GM19238 (cell line): ENCODE results near the gene STAMBP.

ENCODE experiments used
- DNase-seq: peaks from one replicate; pipeline ENCODE4 v3.0.0; 2011; ENCODE audit warnings: low spot score; ENCODE audit not compliant: insufficient read length

The STAMBP gene

DNA sequence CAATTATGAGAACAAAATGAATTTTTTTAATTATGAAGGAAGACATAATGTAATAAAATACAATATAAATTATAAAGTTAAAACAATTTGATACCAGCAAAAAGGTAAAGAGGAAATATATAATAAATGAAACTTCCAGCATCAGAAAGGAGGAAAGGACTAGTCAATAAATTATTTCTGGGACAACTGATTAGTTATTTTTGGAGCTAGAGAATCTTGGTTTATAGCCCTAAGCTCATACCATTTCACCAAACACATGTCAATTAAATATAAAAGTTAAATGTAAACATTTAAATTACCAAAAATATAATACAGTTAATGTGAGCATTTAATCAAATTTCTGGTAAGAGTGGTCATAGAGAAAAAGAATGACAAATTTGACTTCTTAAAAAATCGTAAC is 76.2 kb downstream of the STAMBP start:
- DNase-seq = no peak

DNA sequence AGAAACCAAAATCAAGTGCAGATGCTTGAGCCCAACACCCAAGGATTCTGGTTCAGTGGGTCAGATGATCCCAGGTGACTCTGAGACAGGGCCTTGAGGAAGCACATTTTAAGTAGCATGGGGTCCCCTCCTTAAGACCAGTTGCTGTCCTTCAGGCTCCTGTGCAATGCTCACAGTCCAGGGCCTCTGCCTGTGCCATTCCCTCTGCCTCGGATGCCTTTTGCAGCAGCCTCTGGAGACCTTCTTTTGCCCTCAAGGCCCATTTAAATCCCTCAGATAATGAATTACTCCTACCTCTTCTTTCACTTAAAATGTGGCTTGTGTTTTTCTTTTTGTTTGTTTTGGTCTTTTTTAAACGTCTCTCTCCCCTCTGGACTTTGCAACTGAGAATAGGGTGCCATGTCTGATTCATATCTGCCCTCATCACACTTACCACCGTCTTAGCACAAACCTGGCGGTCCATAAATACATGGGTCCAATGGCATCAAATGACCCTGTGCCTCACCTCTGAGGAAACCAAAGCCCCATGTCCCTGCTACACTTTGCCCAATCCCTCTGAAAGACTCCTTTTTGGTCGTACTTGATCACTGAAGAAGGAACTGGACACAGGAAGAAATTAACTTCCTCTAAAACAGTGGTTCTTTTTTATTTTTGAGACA is 78.2 kb downstream of the STAMBP start:
- no peak for DNase-seq

DNA sequence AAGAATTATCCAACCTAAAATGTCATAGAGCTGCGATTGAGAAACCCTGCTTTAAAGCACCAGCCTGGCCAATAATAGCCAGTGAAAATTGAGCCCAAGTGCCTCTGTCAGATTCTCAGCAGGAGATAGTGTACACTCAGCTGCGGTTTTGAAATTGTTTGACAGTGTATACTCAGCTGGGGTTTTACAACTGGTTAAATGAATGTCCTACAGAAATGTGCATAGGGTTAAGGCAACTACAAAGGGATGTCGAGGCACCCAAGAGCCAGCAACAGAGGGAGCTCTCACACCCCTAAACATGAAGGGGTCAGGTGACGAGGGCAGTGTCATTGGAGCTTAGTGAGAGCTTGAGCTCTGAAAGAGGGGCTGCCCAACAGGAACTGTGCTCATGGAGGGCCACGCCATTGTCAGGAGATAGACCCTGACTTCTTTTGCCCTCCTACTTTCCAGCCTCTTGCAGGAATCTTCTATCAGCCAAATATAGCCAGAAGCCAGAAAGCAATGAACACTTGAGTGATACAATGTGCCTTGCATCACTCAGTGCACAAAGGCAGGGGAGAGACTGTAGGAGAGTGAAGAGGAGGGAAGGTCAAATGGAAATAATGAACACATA is 79.2 kb downstream of the STAMBP start:
- no peak for DNase-seq

DNA sequence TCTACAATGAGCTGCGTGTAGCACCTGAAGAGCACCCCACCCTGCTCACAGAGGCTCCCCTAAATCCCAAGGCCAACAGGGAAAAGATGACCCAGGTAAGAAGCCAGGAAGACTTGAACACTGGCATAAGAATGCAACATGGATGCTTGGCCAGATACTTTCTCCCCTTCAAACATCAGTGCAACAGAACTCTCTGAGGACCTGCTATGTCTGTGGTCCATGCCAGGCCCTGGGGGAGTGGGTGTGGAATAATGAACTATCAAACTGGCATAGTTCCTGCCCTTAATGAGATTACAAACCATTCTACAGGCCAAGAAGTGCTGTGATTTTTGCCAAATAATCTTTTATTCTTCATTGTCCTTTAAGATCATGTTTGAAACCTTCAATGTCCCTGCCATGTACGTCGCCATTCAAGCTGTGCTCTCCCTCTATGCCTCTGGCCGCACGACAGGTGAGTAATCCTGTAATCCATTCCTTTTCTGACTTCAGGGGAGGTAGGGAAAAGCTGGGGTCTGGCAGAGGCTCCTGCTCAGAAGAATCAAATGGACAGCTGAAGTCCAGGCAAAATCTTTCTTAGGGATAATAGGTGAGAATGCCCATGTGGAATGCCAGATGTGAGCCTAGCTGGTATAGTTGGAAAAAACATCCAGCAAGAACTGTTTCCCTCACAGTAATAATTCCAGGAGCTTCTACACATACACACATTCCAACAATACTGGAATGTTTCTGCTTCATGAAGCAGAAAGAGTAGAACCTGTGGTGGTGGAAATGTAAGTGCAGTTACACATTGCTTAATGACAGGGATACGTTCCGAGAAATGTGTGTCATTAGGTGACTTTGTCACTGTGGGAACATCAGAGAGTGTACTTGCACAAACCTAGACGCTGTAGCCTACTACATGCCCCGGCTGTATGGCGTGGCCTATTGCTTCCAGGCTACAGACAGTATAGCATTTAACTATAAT is 80.2 kb downstream of the STAMBP start:
- no peak for DNase-seq

DNA sequence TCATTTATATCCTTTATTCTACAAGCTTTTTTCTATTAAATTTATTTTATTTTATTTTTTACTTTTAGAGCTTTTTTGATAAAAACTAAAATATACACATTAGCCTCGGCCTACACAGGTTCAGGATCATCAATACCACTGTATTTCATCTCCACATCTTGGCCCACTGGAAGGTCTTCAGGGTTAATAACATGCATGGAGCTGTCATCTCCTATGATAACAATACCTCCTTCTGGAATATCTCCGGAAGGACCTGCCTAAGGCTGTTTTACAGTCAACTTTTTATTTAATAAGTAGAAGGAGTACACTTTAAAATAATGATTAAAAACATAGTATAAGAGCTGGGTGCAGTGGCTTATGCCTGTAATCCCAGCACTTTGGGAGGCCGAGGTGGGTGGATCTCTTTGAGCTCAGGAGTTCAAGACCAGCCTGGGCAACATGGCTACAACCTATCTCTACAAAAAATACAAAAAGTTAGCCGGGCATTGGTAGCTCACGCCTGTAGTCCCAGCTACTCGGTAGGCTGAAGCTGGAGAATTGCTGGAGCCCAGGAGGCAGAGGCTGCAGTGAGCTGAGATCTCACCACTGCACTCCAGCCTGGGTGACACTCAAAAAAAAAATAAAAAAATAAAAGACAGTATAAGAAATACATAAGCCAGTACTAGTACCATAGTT is 82.2 kb downstream of the STAMBP start:
- no peak for DNase-seq

DNA sequence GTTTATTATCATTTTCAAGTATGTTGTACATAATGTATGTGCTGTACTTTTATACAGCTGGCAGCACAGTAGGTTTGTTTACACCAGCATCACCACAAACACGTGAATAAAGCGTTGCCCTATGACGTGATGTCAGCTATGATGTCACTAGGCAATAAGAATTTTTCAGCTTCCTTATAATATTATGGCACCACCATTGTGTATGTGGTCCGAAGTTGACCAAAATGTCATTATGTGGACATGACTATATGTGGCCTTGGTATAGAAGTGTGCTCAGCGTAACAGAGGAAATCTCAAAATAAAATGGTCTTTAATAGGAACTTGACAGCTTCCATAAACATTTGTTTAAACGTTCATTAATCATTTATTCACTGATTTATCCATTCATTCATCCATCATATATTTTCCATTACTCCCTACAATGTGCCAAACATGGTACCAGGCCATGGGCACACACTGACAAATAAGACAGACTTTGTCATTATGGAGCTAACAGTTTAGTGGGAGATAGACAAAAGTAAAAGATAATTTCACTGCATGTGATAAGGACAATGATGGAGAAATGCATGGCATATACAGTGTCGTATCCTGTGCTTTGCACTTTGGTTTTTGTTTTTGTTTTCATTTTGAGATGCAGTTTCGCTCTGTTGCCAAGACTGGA is 82.9 kb downstream of the STAMBP start:
- DNase-seq = no peak

DNA sequence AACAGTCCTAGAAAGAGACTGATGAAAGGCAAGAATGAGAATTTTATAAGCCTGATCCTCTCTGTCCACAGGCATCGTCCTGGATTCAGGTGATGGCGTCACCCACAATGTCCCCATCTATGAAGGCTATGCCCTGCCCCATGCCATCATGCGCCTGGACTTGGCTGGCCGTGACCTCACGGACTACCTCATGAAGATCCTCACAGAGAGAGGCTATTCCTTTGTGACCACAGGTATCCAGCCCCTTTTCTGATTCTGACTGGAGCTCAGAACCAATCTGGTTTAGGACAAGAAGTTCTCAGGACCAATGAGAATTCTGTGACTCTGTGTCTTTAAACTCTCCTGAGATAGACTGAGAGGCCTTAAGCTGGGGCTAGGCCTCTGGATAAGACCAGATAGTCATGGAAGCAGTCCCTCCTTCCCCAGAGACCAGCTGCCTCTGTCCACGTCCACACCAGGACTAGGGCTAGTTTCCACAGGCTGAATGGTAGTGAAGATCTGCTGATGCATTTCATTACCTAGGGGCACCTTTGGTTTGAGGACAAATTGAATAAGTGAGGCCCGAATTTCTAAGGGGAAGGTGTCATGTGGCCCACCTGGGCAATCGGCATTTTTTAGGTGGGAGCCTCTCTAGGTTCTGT is 84.8 kb downstream of the STAMBP start:
- DNase-seq = no peak

DNA sequence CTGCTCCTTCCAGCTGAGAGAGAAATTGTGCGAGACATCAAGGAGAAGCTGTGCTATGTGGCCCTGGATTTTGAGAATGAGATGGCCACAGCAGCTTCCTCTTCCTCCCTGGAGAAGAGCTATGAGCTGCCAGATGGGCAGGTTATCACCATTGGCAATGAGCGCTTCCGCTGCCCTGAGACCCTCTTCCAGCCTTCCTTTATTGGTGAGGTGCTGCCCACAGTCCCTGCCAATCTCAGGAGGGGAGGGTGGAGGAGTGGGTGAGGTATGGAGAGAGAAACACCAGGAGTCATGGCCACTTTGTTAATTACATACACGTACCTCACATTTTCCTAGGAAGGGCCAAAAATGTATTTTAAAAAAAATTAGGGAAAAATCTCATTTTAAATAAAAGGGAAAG is 85.9 kb downstream of the STAMBP start:
- DNase-seq = no peak

DNA sequence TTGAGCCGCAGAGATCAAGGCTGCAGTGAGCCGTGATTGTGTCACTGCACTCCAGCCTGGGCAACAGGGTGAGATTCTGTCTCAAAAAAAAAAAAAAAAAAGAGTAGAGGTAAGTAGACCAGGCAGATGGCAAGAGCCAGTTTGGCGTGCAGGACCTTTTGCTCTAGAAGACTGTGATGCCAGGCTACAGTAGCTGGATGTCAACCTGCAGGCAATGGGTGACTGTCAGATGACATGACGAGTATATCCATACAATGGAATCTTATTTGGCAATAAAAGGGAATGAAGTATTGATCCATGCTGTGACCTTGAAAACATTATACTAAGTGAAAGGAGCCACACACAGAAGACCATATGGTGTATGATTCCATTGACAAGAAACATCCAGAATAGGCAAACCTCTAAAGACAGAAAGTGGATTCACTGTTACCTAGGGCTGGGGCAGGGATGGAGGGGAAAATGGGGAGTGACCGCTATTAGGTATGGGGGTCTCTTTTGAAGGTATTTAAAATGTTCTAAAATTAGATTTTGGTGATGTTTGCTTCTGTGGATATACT is 86.8 kb downstream of the STAMBP start:
- DNase-seq = no peak

DNA sequence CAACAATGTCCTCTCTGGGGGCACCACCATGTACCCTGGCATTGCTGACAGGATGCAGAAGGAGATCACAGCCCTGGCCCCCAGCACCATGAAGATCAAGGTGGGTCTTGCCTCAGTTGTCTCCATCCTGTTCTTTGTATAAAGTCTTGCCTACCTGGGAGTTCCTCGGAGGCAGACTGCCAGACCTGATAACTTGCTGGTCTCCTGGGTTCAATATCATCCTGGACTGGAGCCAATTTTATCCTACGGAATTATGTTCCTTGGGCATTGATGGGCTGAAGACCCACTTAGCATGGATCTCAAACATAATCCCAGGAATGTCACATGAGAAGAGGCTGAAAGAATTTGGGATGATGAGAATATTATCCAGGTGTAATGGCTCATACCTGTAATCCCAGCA is 87.9 kb downstream of the STAMBP start:
- DNase-seq = no peak

DNA sequence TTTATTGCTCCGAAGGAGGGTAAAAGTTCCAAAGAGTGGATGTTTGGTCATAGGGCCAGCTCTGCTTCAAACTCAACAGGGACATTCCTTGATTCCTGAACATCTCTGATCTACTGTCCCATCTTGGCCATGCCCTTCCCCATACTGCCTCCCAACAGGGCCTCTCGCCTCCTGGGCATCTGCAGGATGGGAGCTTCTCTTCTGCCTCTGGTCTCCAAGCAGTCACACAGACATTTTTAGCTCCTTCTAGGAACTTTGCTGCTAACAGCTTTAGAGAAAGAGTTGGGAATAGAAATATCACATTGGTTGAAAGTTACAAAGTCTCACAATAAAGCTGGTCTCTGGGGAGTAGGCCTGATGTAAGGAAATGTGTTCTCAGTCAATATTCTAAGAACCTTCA is 88.5 kb downstream of the STAMBP start:
- DNase-seq = no peak

DNA sequence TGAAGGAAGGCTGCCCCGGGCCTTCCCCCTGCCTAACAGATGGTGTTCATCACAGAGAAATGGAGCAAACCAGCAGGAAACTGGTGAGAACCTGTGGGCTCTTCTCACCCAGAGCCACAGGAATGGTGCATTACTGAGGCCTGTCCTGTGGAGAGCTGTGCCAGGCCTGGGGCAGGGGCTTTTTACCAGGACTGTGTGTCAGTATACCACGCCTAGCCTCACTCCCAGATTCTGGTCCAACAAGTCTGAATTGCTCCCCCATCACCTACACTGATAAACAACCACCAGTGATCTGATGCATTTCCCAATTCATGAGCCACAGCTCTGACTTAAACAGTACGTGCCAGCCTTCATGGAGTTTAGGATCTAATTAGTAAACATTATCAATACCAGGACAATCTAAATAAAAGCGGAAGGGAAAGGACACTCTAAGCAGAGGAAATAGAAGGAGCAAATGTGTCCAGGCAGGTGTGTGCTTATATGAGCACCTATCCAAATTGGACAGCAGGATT is 89.0 kb downstream of the STAMBP start:
- no peak for DNase-seq

DNA sequence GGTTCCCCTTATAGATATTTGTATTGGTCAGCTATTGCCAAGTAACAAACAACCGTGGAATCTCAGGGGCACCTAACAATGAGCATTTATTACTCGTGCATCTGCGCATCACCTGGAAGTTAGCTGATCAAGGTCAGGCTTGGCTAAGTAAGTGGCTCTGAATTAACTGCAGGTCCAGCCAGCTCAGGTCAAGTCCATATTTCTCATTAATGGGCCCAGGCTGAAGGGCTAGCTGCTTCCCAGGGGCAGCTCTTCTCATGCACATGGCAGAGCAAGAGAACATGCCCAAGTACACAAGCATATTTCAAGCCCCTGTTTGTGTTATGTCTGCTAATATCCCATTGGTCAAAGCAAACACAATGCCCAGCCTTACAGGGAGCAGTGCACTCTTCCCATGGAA is 90.1 kb downstream of the STAMBP start:
- no peak for DNase-seq

DNA sequence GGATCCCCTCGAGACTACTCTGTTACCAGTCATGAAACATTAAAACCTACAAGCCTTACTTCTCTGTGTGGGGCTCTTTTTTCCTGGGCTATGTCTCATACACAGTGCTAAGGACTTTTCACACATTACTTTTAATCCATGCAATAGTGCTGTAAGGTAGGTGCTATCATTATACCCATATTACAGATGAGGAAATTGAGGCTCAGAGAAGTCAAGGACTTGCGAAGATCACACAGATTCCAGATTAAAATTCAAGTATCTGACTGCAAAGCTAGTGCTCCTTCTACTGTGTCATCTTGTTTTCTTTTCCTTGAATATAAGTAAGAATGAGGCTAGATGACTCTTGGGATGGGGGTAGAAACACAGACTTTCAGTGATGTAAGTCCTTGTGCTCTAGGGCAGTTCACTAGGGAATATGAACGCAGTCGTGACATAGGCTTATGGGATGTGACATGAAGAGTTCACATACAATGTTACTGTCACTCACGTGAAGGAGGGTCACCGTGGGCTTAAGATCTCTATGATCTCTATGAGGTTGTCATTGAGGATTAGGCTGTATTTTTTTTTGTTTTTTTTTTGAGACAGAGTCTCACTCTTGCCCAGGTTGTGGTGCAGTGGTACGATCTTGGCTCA is 91.0 kb downstream of the STAMBP start:
- DNase-seq = no peak

DNA sequence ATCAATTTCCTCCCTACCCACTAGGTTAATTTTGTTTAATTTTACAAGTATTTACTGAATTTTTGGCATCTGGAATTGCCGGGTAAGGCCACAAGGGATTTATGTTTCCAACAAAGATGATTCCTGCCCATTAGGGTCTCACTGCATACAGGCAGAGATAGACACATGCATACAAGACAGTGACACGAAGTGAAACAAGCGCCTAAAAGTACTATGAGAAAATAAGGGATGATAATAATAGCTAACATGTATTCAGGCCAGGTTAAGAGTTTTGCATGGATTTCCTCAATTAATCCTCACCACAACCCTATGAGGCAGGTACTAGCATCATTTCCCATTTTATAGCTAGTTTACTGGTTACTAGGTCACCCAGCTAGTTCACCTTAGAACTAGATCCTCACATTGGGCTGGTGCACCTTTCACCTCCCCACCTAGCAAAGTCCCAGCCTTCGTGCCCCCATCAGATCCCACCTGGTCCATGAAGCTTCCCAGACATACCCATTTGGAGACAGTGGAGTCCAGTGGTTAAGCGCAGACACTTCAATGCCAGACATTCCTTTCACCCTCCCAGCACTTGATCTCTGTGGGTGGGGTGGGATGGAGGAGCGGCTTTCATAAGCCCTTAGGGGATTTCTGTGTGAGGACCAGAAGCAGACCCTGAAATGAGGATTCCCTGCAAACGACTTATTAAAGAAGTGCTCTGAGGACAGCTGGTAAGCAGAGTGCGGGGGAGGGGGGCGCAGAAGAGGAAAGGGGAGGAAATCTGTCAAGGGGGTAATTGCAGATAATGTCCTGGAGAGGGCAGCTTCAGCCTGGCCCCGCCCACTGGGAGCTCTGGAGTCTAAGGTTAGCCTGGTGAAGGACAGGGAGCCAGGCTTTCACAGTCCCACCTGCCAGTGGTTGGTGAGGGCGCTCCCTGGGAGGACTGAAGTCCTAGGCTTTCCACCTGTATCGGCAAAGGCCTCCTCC is 92.1 kb downstream of the STAMBP start:
- DNase-seq = no peak

DNA sequence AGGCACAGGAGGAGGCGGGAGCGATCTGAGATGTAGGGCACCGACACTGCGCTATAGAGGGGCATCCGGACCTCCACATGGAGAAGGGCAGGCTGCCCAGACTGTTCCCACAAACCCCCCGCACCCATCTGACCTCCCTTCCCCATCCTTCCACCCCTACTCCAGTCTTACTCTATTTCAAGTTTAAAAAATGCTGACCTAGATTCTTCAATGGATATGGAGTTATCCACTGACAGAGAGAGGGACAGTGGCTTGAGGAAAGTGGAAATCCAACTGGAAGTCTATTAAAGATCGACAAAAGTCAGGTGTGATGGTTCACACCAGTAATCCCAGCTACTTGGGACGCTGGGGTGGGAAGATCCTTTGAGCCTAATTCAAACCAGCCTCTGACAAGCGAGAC is 92.8 kb downstream of the STAMBP start:
- DNase-seq = no peak

DNA sequence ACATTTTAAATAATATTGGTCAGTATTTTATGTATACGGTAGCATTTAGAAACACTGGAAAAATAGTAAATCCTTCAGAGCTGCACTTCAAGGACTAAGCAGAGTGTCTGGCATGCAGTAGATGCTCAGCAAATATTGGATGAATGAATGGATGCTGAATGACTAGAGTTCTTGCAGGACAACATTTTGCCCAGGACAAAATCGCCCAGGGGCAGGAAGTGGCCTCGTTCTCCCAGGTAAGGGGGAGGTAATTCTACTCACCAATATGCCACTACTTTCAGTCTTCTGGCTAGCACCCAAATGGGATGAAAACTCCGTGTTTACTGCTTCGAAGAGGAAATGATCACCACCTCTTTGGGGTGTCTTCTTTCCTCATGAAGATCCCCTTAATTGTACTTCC is 93.9 kb downstream of the STAMBP start:
- DNase-seq = no peak
